Endodermal cell (in vitro differentiated cells): ENCODE results near the gene CD40. TPM values are rescaled to one million over a fixed set of nuclear protein-coding genes. Genes with fewer than 3 reads are reported as not detected.

Experiments used
- DNase-seq: peaks from one replicate; pipeline ENCODE4 v3.0.0-alpha.2; 2017
- H3K27ac ChIP-seq: 2 replicates; pipeline ENCODE4 v1.5.1; 2013; ENCODE audit warnings: mild to moderate bottlenecking, low read depth, low read length, moderate library complexity
- H3K27me3 ChIP-seq: 2 replicates; pipeline ENCODE4 v1.6.1; 2013; ENCODE audit warnings: mild to moderate bottlenecking, low read length, moderate library complexity; ENCODE audit not compliant: insufficient read depth, control insufficient read depth, poor library complexity, severe bottlenecking
- H3K36me3 ChIP-seq: 2 replicates; pipeline ENCODE4 v1.7.0; 2013; ENCODE audit warnings: mild to moderate bottlenecking, low read length, moderate library complexity; ENCODE audit not compliant: control insufficient read depth, insufficient read depth
- H3K4me1 ChIP-seq: one replicate; pipeline ENCODE4 v1.7.0; 2013; ENCODE audit warnings: low read length; ENCODE audit not compliant: control insufficient read depth, insufficient read depth
- H3K4me3 ChIP-seq: 2 replicates; pipeline ENCODE4 v1.5.1; 2013; ENCODE audit warnings: mild to moderate bottlenecking, low read length, moderate library complexity
- H3K9ac ChIP-seq: 2 replicates; pipeline ENCODE4 v1.6.1; 2013; ENCODE audit warnings: mild to moderate bottlenecking, low read length, moderate library complexity; ENCODE audit not compliant: poor library complexity, severe bottlenecking; ENCODE audit errors: extremely low read depth
- H3K9me3 ChIP-seq: 2 replicates; pipeline ENCODE4 v1.6.1; 2013; ENCODE audit warnings: mild to moderate bottlenecking, low read length, moderate library complexity; ENCODE audit not compliant: control insufficient read depth
- H3K27ac Mint-ChIP-seq: 2 replicates; pipeline ENCODE4 v1.8.0; 2020; ENCODE audit warnings: mixed read lengths
- H3K27me3 Mint-ChIP-seq: 2 replicates; pipeline ENCODE4 v1.8.0; 2021; ENCODE audit warnings: mild to moderate bottlenecking, mixed read lengths; ENCODE audit not compliant: insufficient read depth
- H3K36me3 Mint-ChIP-seq: 2 replicates; pipeline ENCODE4 v1.8.0; 2020; ENCODE audit warnings: low read depth, mixed read lengths
- H3K4me1 Mint-ChIP-seq: 2 replicates; pipeline ENCODE4 v1.8.0; 2020; ENCODE audit warnings: mixed read lengths
- H3K4me3 Mint-ChIP-seq: 2 replicates; pipeline ENCODE4 v1.8.0; 2020; ENCODE audit warnings: mild to moderate bottlenecking, moderate library complexity, mixed read lengths
- H3K9me3 Mint-ChIP-seq: 2 replicates; pipeline ENCODE4 v1.8.0; 2020; ENCODE audit warnings: mild to moderate bottlenecking, mixed read lengths
- WGBS, 2 experiments: methylation state at CpG; one replicate each; pipeline versions ENCODE4 v1.1.5 to v1.1.7; 2013; ENCODE audit warnings: missing lambda C conversion rate in 2 of 2, mixed read lengths in 1 of 2; ENCODE audit not compliant: insufficient coverage in 1 of 2, insufficient read length in 1 of 2; 5-methylcytosine and 5-hydroxymethylcytosine counted together
- total RNA-seq, 2 donors: library from RNA; stranded (reverse); fragmentation: NEBNext Ultra II Directional in 1 of 2; extraction: Animal tissue kit (Norgen Biotek cat#: 25700) in 1 of 2; gene quantifications; 2 replicates in 1 of 2; 3 replicates in 1 of 2; pipeline ENCODE4 v1.2.1, GENCODE V29; 2021
- TF ChIP-seq, protein P1 (sequence below): fragments of 200-600 bp; sonication (generic); conservative IDR thresholded peaks from 2 replicates; pipeline ENCODE4 v1.5.0; 2021; ENCODE audit warnings: antibody characterized with exemption, mild to moderate bottlenecking

The CD40 gene
- total RNA-seq, 2 donors from 2014 or later = 9.0 to 16.4 TPM

DNA sequence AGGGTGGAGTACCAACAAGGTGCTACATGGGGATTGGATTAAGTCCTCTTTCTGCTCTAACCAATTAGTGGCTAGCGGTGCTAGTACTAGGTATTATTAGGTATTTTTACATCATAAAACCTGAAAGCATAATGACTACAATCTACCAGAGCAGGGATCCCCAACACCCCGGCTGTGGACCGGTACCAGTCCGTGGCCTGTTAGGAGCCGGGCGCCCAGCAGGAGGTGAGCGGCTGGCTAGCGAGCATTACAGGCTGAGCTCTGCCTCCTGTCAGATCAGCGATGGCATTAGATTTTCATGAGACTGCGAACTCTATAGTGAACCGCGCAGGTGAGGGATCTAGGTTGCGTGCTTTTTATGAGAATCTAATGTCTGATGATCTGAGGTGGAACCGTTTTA lies 9.1 kb upstream of the CD40 start:
- H3K27ac ChIP-seq = no peak overlapping the region
- Mint-ChIP-seq H3K36me3 (no peaks in the 10 kb centered on the region), H3K9me3 (peaks cover 1% of the 10 kb centered on the region), H3K4me1 (peaks cover 11% of the 10 kb centered on the region), H3K4me3 (no peak overlapping the region), H3K27me3 (peaks cover 53% of the 10 kb centered on the region), H3K27ac (no peak overlapping the region)
- no peaks in the 10 kb centered on the region for H3K9me3 ChIP-seq
- H3K36me3 ChIP-seq = no peaks in the 10 kb centered on the region
- H3K27me3 ChIP-seq = peaks cover 31% of the 10 kb centered on the region
- TF ChIP-seq, protein P1, sequence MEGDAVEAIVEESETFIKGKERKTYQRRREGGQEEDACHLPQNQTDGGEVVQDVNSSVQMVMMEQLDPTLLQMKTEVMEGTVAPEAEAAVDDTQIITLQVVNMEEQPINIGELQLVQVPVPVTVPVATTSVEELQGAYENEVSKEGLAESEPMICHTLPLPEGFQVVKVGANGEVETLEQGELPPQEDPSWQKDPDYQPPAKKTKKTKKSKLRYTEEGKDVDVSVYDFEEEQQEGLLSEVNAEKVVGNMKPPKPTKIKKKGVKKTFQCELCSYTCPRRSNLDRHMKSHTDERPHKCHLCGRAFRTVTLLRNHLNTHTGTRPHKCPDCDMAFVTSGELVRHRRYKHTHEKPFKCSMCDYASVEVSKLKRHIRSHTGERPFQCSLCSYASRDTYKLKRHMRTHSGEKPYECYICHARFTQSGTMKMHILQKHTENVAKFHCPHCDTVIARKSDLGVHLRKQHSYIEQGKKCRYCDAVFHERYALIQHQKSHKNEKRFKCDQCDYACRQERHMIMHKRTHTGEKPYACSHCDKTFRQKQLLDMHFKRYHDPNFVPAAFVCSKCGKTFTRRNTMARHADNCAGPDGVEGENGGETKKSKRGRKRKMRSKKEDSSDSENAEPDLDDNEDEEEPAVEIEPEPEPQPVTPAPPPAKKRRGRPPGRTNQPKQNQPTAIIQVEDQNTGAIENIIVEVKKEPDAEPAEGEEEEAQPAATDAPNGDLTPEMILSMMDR = no peak
- WGBS, 2 experiments = 89 to 93% methylated on average over 10 to 14 of the region's 14 CpGs
- no peak for DNase-seq
- no peak overlapping the region for H3K4me3 ChIP-seq
- H3K9ac ChIP-seq = no peak overlapping the region
- H3K4me1 ChIP-seq = peaks cover 4% of the 10 kb centered on the region

DNA sequence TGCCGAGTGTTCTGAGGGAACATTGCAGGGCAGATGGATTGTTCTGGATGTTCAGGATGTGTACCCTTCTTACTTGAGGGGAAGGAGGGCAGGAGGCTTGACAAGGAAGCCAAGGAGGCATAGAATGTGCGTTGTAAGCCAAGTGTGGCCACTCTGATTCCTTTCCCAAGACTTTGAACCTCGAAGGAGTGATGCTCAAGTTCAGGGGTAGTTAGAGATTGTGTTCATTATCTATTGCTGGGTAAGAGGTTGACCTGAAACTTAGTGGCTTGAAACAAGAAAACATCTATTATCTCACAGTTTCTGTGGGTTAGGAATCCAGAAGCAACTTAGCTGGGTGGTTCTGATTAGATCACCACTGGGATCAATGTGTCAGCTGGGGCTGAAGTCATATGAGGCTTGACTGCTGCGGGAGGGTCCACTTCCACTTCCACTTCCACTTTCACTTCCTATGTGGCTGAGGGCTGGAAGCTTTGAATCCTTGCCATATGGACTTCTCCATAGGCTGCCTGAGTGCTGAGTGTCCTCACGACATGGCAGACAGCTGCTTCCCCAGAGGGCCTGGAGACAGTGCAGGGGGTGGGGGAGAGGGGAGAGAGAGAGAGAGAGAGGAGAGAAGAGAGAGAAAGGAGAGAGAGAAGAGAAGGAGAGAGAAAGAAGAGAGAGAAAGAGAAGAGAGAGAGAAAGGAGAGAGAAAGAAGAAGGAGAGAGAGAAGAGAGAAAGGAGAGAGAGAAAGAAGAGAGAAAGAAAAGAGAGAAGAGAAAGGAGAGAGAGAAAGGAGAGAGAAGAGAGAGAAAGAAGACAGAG lies 6.9 kb upstream of the CD40 start:
- Mint-ChIP-seq H3K27ac (no peak overlapping the region), H3K36me3 (no peaks in the 10 kb centered on the region), H3K9me3 (no peaks in the 10 kb centered on the region), H3K4me3 (no peak overlapping the region), H3K27me3 (peaks cover 64% of the 10 kb centered on the region), H3K4me1 (peaks cover 11% of the 10 kb centered on the region)
- no peak for DNase-seq
- Histone ChIP-seq H3K27me3 (peaks cover 42% of the 10 kb centered on the region), H3K9ac (no peak overlapping the region), H3K4me1 (peaks cover 4% of the 10 kb centered on the region), H3K4me3 (no peak overlapping the region), H3K36me3 (no peaks in the 10 kb centered on the region), H3K9me3 (no peaks in the 10 kb centered on the region), H3K27ac (no peak overlapping the region)
- 61 to 68% methylated on average over 4 to 5 of the region's 5 CpGs for WGBS, 2 experiments
- TF ChIP-seq, protein P1 = no peak

- H3K9me3 Mint-ChIP-seq = no peaks in the 10 kb centered on the region
- H3K27me3 Mint-ChIP-seq = peaks cover 64% of the 10 kb centered on the region
Measured at GRCh38 chr20:46111836-46112212, 6.3 kb upstream of the CD40 start.

More at GRCh38 chr20:46111836-46112212, 6.3 kb upstream of the CD40 start:
- Histone ChIP-seq H3K4me3 (no peak overlapping the region), H3K27ac (no peak overlapping the region), H3K9me3 (no peaks in the 10 kb centered on the region), H3K27me3 (peaks cover 38% of the 10 kb centered on the region), H3K4me1 (peaks cover 4% of the 10 kb centered on the region), H3K9ac (no peak overlapping the region), H3K36me3 (no peaks in the 10 kb centered on the region)
- TF ChIP-seq, protein P1 = no peak
- Mint-ChIP-seq H3K4me1 (peaks cover 11% of the 10 kb centered on the region), H3K27ac (no peak overlapping the region), H3K4me3 (no peak overlapping the region), H3K36me3 (no peaks in the 10 kb centered on the region)
- no peak for DNase-seq
